Measurements from ENCODE around the gene TTC7B.

DNA sequence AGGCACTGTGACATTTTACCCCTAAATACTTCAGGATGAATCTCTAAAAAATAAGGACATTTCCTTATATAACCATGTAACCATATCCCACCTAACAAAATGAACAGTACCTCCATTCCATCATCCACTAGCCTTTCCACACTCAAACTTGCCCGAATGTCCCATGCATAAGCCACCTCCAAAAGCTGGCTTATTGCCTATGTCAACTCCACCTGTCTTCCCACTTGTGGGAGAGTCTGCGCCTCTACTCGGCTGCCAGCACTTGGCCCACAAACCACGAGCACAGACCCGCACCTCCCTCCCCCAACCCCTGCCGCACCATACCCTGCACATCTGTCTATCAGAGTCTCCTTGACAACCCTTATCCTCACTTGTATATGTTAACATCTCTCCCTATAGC is 253.6 kb downstream of the TTC7B start:
- TF ChIP-seq, protein P1, sequence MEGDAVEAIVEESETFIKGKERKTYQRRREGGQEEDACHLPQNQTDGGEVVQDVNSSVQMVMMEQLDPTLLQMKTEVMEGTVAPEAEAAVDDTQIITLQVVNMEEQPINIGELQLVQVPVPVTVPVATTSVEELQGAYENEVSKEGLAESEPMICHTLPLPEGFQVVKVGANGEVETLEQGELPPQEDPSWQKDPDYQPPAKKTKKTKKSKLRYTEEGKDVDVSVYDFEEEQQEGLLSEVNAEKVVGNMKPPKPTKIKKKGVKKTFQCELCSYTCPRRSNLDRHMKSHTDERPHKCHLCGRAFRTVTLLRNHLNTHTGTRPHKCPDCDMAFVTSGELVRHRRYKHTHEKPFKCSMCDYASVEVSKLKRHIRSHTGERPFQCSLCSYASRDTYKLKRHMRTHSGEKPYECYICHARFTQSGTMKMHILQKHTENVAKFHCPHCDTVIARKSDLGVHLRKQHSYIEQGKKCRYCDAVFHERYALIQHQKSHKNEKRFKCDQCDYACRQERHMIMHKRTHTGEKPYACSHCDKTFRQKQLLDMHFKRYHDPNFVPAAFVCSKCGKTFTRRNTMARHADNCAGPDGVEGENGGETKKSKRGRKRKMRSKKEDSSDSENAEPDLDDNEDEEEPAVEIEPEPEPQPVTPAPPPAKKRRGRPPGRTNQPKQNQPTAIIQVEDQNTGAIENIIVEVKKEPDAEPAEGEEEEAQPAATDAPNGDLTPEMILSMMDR (conservative IDR thresholded peaks at IDR 0.05), result no peak
- no peak for TF ChIP-seq ZFX (IDR thresholded peaks at IDR 0.05)

Data from C4-2B (cell line).